K562 (cell line): ENCODE results near the gene PEX5L. TPM values are rescaled to one million over a fixed set of nuclear protein-coding genes. Genes with fewer than 3 reads are reported as not detected.

Experiments
- ATAC-seq: fragments of 200-7000 bp; cut with Tn5 transposase; 3 replicates; pipeline ENCODE4 v1.9.1; 2020; ENCODE audit warnings: moderate library complexity
- BruUV-seq: library from RNA; stranded (reverse); fragments of 400-500 nt; replicated peaks from 2 replicates; lab custom pipeline; 2021; lab: Mats Ljungman, UMichigan
- CTCF ChIA-PET: fragments of 300-600 bp; formaldehyde crosslinking; extraction: SDS; loops from one replicate; lab custom pipeline; 2021; ENCODE audit warnings: low intra/inter-chr PET ratio; lab: Yijun Ruan, JAX
- POLR2A ChIA-PET: fragments of 300-600, 350-650 bp; sonication (Branson Sonifier 250); formaldehyde crosslinking; extraction: SDS; loops from one replicate; lab custom pipeline; 2021; ENCODE audit warnings: antibody characterized with exemption, inconsistent platforms; lab: Yijun Ruan, JAX
- DNase-seq, 4 experiments: peaks; one replicate each; pipeline versions ENCODE4 v3.0.0 to v3.0.0-alpha.2; 2011 to 2018; ENCODE audit warnings: low spot score in 3 of 4, mixed read lengths in 3 of 4; ENCODE audit errors: extremely low read depth in 1 of 4
- FAIRE-seq: peaks from 2 replicates; lab custom pipeline; 2011; peaks lifted over from hg19 to GRCh38; lab: Jason Lieb, UNC
- H2AFZ ChIP-seq: 2 replicates; pipeline ENCODE4 v1.6.0; 2011; ENCODE audit warnings: low read depth, low read length, control low read depth, inconsistent platforms
- H3K27ac ChIP-seq: fragments of 200-600 bp; 3 replicates; pipeline ENCODE4 v1.8.0; 2011; ENCODE audit warnings: low read depth, mild to moderate bottlenecking, control low read depth, inconsistent platforms, low read length, moderate library complexity, mixed read lengths; ENCODE audit errors: extremely low read depth
- H3K27me3 ChIP-seq, 2 experiments: fragments of 300-600 bp in 1 of 2; 2 replicates in 1 of 2; 3 replicates in 1 of 2; pipeline versions ENCODE4 v1.6.0 to v1.8.0; 2011; ENCODE audit warnings: inconsistent platforms in 2 of 2, low read length in 2 of 2, mild to moderate bottlenecking in 1 of 2, mixed read lengths in 1 of 2, moderate library complexity in 1 of 2; ENCODE audit not compliant: control insufficient read depth in 2 of 2, insufficient read depth in 2 of 2
- H3K36me3 ChIP-seq: fragments of 300-600 bp; 3 replicates; pipeline ENCODE4 v1.8.0; 2011; ENCODE audit warnings: mild to moderate bottlenecking, low read length, inconsistent platforms; ENCODE audit not compliant: control insufficient read depth, insufficient read depth
- H3K4me1 ChIP-seq, 2 experiments: fragments of 200-600 bp in 1 of 2; replicated peaks in 1 of 2; 2 replicates in 1 of 2; 3 replicates in 1 of 2; pipeline versions ENCODE4 v1.5.1 to v1.8.0; 2011; ENCODE audit warnings: inconsistent platforms in 2 of 2, low read length in 2 of 2, mild to moderate bottlenecking in 1 of 2, mixed read lengths in 1 of 2, moderate library complexity in 1 of 2; ENCODE audit not compliant: control insufficient read depth in 2 of 2, insufficient read depth in 2 of 2
- H3K4me2 ChIP-seq: 2 replicates; pipeline ENCODE4 v1.6.1; 2011; ENCODE audit warnings: low read length, control low read depth, inconsistent platforms, mixed read lengths; ENCODE audit not compliant: insufficient read depth
- H3K4me3 ChIP-seq: fragments of 200-600 bp; sonication (generic), shearing (Covaris generic); 2 replicates; pipeline ENCODE4 v1.5.1; 2016; ENCODE audit warnings: control low read depth, inconsistent platforms
- H3K79me2 ChIP-seq: fragments of 200-600 bp; 3 replicates; pipeline ENCODE4 v1.8.0; 2011; ENCODE audit warnings: low read length, inconsistent platforms; ENCODE audit not compliant: control insufficient read depth, insufficient read depth
- H3K9ac ChIP-seq, 2 experiments: 2 replicates each; pipeline versions ENCODE4 v1.6.0 to v1.6.1; 2011; ENCODE audit warnings: low read depth in 2 of 2, low read length in 2 of 2, control low read depth in 1 of 2, inconsistent platforms in 1 of 2, mild to moderate bottlenecking in 1 of 2, mixed read lengths in 1 of 2; ENCODE audit not compliant: insufficient read depth in 1 of 2
- H3K9me1 ChIP-seq: one replicate; pipeline ENCODE4 v1.6.0; 2011; ENCODE audit warnings: inconsistent platforms, mild to moderate bottlenecking, low read length, moderate library complexity; ENCODE audit not compliant: control insufficient read depth, insufficient read depth
- H3K9me3 ChIP-seq: replicated peaks from 2 replicates; pipeline ENCODE4 v1.5.1; 2011; ENCODE audit warnings: low read depth, low read length, inconsistent platforms; ENCODE audit not compliant: control insufficient read depth, insufficient read depth
- H4K20me1 ChIP-seq: replicated peaks from 2 replicates; pipeline ENCODE4 v1.6.1; 2011; ENCODE audit warnings: low read length, inconsistent platforms, mixed read lengths; ENCODE audit not compliant: control insufficient read depth, insufficient read depth
- AFF1 ChIP-seq, 2 experiments: fragments of 450-650 bp; IDR thresholded peaks; 2 replicates each; pipeline ENCODE4 v1.6.1; 2018; ENCODE audit warnings: mild to moderate bottlenecking in 2 of 2, low read depth in 1 of 2; ENCODE audit not compliant: partially characterized antibody in 2 of 2
- ZKSCAN8 ChIP-seq: fragments of 200-800 bp; sonication (Bioruptor generic); IDR thresholded peaks from 2 replicates; pipeline ENCODE4 v1.6.1; 2016; ENCODE audit warnings: missing genetic modification characterization, missing compliant biosample characterization
- ZNF318 ChIP-seq, 2 experiments: fragments of 450-650 bp; IDR thresholded peaks; 2 replicates each; pipeline ENCODE4 v1.6.1; 2016; ENCODE audit warnings: mild to moderate bottlenecking in 2 of 2, borderline replicate concordance in 1 of 2, low read depth in 1 of 2, moderate library complexity in 1 of 2
- WGBS: fragments of 100-300 bp; shearing (Covaris generic); methylation state at CpG from one replicate; pipeline ENCODE4 v1.1.6; 2016; ENCODE audit warnings: low coverage, mixed read lengths; ENCODE audit not compliant: insufficient coverage; ENCODE audit errors: missing lambda C conversion rate; 5-methylcytosine and 5-hydroxymethylcytosine counted together
- in situ Hi-C: fragments of 300-500 bp; cut with MboI; formaldehyde crosslinking; loops from 4 replicates; pipeline ENCODE4 v1.15.0; 2018; ENCODE audit warnings: inconsistent platforms, mixed read lengths
- intact Hi-C: fragments of 100-400 bp; cut with micrococcal nuclease; formaldehyde crosslinking; loops from 2 replicates; pipeline ENCODE4 v1.14.2; 2022
- polyA plus RNA-seq, 8 experiments: library from polyadenylated mRNA; depleted of rRNA in 4 of 8; stranded (reverse) in 5 of 8; unstranded in 3 of 8; fragments of >200 nt; fragmentation: Nextera tagmentation in 2 of 8; fragmentation: Illumina TruSeq in 1 of 8; extraction: Ambion mirVana in 2 of 8; extraction: Trizol in 1 of 8; gene quantifications; 2 replicates each; pipeline versions ENCODE4 v1.2.1 to v1.2.3, GENCODE V29; 2011 to 2014; ENCODE audit warnings: inconsistent platforms in 1 of 8, missing spikeins in 1 of 8
- total RNA-seq, 7 experiments: library from RNA; depleted of rRNA in 6 of 7; stranded (reverse); fragments of >200 nt in 6 of 7; fragmentation: Illumina TruSeq in 2 of 7; extraction: Trizol in 2 of 7; gene quantifications; 2 replicates each; pipeline versions ENCODE4 v1.2.1 to v1.2.3, GENCODE V29; 2011 to 2021; ENCODE audit warnings: low replicate concordance in 1 of 7

Gene PEX5L
- total and polyA plus RNA-seq, 9 of the 15 experiments (the other 6 are each of a cell fraction or from before 2014, with no cell fraction given) = not detected

GRCh38 chr3:179995406-179995805, 41.3 kb downstream of the PEX5L start:
- Histone ChIP-seq H4K20me1 (no peaks in the 10 kb centered on the region), H3K4me3 (no peak overlapping the region), H3K9me3 (no peaks in the 10 kb centered on the region), H3K4me1 (no peaks in the 10 kb centered on the region), H3K9me1 (no peaks in the 10 kb centered on the region), H2AFZ (no peak overlapping the region), H3K36me3 (no peaks in the 10 kb centered on the region), H3K4me2 (no peak overlapping the region), H3K9ac (no peak overlapping the region), H3K79me2 (no peaks in the 10 kb centered on the region), H3K27ac (no peak overlapping the region), H3K27me3 (no peaks in the 10 kb centered on the region)
- DNase-seq (no peak), FAIRE-seq (no peak), ATAC-seq (no peak)
- TF ChIP-seq ZNF318 (IDR thresholded peaks at IDR 0.05; ENCODE audit: borderline replicate concordance in 1 of 2, low read depth in 1 of 2) (no peak), AFF1 (IDR thresholded peaks at IDR 0.05; ENCODE audit: low read depth in 1 of 2, partially characterized antibody in 2 of 2) (no peak), ZKSCAN8 (CRISPR knock-in tag) (no peak)
- 0% methylated on average over 2 of the region's 2 CpGs for WGBS
- in situ Hi-C loops = no loop called here
- CTCF ChIA-PET = no interaction called here
- BruUV-seq = no TSS peak
- intact Hi-C loops = no loop called here
- POLR2A ChIA-PET = no interaction called here
